HG03097 (cell line): ENCODE data around the gene CACNA1S.

ENCODE experiments used
- ATAC-seq: cut with Tn5 transposase; IDR thresholded peaks from one replicate; pipeline ENCODE4 v1.9.1; 2021; ENCODE audit not compliant: unreplicated experiment, low FRiP score

Gene CACNA1S

DNA sequence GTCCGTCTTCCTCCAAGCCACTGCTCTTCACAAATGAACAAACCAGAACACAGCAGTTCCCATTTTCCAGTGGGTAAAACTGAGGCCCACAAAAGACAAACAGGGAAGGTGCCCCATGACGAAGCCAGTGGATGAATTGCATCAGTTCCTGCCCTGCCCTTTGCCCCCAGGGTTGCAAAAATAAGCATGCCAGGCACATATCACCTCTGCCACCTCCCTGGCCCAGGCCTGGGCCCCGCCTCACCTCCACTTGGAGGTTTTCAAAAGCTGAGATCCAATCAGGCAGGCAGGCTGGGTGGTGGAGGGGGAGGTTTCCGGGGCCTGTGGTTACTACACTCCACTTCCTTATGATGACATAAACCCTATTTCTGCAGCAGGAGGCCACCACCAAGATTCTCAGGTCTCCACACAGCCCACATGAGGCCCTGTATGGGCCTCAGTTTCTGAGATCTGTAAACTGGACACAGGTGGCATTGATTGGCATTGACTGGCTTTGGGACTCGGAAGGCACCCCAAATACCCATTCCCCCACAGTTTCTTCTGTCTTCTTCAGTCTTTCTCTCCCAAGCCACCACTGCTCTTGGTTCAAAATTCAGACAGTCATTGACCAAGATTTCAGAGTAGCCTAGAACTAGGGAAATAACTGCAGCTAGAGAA lies 92.8 kb downstream of the CACNA1S start:
- peak; percentile 47 for ATAC-seq

DNA sequence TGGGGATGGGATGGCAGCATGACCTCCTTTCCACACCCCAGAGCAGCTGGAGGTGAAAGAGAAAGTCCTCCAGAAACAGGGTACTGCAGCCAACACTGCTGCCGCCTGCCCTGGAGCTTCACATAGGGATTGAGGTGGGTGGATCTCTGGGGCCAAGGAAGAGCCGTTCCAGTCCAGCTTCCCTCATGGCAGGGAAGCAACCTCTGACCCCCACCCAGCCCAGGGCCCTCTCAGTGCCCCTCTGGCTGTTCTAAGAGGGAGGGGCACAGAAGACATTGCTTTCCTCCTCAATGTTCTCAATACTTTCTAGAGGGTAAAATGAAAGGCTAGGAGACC lies 94.4 kb downstream of the CACNA1S start:
- no peak for ATAC-seq

DNA sequence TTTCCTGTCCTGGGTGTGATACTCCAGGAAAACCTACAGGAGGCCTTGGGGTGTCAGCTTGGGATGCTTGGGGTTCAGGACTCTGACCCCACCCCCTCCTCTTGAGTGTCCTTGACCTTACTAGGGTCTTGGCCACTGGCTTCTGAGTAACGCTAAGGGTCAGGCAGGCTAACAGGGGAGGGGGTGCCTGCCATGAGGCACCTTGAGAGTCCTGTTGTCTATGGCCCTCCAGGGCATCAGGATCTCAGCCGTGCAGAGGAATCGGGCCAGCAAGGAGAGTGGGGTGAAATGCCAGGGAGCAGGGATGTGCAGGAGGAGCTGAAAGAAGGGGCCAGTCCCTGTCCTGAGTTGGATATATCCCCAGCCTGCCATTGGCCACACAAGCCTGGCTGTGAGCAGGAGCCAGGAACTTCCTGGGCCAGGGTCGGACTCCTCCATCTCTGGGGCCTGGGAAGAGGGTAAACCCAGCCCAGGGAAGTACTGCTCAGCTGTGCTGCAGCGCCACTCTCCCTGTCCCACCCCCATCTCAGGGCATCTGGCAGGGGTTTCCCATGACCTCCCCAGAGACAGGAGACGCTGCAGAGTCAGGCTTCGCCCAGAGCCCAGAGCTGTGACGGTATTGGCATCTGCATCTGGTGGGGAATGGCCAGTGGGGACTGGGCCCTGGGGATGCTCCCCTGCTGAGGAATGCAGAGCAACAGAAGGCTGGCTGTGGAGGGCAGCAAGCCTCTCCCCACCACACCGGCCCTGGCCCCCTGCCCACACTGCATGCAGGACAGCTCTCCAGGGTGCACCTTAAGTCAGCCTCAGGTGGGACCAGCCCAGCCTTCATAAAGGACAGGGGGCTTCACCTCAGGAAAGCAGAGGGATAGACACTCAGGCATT lies 95.0 kb downstream of the CACNA1S start:
- ATAC-seq, result peak; percentile 30

DNA sequence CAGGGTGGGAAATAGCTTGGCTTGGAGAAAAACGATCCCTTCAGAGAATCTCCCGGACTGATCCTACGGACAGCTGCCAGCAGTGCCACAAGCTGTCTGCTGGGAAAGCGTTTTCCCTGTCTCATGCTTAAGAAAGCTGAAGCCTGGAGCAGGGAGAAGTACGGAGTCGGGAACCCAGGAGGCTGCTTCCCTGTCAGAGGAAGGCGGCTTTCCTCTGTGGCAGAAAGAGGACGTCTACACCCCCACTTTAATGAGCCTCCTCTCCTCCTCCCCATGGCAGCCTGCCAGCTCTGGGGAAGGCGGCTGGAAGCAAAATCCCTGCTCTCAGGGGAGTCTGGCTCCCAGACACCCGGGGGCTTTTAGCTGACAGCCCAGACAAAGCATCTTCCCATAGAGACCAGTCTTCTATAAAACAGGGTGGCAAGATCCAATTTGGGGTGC lies 96.0 kb downstream of the CACNA1S start:
- ATAC-seq, result no peak

DNA sequence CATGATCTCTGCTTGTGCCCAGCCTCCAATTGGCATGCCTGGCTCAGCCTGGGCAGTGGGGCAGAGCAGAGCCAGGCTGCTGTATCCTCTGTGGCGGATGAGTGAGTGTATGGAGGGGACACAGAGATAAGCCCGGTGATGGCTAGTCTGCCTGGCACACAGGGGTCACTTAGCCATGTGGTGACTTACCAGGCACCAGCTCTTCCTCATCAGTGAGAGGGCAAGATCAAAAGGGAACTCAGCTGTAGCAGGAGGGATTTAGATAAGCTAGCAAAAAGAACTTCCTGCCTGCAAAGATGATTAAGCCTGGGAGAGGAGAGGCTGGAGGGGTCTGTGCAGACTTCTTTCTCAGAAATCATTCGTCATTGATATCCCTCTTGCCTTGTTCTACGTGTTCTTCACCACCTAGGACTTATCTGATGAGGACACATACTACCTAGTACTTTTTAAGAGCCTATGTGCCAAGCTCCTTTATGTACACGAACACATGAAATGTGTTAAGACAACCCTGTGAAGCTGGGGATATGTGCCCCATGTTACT lies 96.6 kb downstream of the CACNA1S start:
- no peak for ATAC-seq

DNA sequence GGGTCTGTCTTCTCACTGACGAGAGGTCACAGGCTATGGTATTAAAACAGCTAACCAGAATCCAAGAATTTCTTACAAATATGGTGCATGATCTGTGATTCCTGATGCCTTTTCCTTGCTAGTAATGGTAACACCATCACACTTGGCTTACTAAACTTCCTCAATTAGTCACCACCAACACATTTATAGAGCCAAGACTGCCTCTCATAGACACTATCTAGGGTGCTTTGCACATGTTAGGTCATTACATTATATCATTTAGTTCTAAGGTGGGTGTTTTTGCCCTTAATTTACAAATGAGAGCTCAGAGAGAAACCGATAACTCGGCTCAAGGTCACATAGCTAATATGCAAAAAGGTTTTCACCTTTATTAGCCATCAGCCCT lies 97.4 kb downstream of the CACNA1S start:
- ATAC-seq, result no peak

DNA sequence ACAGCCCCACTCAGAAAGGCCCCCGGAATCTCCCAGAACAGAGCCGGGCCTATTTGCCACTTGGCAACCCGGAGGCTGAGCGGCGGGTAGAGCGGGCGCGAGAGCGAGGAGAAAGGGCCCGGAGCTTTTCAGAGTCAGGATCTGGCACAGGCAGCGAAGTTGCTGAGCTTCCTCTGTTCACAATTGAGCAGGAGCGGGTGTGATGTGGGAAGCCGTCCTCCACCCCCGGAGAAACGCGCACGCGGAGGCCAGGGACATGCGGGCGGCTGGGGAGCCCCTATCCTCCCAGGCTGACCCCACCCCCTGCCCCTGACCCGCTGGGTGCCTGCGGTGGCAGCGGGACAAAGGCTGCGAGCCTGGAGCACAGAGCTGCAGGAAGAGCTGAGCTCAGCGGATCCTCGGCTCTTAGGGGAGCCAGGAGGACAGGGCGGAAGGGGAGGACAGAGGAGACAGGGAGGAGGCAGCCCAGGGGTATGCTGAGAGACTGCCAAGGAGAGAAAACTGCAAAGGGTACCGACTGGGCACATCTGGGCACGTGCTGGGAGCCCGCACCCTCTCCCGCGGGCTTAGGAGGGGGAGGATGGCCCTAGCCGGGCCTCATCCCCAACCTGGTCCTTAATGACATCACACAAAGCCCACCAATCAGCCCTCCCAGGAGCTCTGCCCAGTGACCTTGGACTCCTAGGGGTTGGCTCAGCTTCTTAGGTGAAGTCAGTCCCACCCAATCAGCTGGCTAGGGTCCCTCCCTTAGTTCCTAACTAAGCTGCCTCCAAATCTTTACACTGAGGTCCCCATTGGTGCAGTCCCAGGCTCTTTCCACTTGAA lies 98.0 kb downstream of the CACNA1S start:
- ATAC-seq, result no peak

DNA sequence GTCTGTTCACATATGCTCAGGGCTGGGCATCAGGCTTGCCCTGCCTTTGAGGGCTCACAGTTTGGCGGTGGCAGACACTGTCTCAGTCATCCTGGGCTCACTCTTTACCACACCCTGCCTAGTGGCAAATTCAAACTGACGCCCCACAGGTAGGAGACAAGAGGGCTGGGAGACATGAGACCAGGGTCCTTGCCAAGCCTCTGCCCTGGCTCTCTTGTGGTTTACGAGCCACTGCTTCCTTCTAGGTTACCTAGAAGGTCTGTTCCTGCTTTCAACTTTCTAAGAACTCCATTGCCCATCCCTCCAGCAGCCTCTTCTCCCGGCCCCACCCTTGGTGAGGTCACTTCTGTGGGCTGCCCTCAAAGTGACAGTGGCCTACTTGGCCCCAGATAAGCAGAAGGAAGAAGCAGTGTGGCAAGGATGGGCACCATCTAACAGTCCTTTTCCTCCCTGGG lies 99.2 kb downstream of the CACNA1S start:
- no peak for ATAC-seq

DNA sequence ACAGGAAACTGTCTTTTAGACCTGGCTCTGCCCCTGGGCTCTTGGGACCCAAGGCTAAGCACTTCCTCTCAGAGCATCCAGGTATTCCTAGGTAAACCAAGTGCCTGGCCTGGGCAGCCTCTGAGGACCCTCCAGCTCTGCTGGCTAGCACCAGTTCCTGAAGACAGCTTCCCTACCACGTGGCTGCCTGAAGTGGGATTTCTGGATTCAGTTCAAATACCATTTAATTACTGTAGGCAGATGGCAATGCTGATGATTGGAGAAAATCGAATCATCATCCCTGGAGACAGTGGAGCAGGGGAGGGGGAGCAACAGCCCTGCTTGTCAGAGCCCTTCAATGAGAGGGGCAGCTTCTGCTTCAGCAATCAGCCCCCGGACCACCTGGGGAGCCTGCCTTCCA lies 100.6 kb downstream of the CACNA1S start:
- no peak for ATAC-seq

DNA sequence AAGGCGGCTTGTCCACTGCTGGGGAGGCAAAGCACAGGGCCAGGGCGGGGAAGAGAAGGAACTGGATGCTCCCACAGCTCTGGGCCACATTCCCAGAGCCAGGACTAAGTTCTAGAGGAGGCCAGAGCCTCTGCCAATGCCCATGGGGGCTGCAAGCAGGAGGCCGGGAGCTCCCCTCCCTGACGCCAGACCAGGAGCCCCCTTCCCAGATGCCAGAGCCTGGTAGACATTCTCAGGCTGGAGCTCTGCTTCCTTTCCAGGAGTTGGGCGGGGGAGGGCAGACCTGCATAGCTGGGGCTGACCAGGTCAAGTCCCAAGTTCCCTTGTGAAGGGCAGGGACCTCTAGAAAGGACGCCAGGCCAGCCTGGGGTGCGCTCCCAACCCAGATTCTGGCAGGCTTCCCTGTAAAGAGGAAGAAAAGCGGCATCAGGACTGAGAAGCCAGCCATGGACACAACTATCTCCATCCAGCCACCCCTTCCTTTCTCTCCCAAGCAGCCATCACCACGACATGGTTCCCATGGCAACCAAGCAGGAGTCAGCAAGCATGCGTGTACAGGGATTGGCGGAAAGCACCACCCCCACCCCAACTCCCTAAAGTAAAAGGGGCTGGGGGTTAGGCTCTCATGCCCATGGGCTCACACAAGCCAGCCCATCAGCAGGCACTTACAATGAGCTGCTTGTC lies 102.1 kb downstream of the CACNA1S start:
- ATAC-seq, result no peak

DNA sequence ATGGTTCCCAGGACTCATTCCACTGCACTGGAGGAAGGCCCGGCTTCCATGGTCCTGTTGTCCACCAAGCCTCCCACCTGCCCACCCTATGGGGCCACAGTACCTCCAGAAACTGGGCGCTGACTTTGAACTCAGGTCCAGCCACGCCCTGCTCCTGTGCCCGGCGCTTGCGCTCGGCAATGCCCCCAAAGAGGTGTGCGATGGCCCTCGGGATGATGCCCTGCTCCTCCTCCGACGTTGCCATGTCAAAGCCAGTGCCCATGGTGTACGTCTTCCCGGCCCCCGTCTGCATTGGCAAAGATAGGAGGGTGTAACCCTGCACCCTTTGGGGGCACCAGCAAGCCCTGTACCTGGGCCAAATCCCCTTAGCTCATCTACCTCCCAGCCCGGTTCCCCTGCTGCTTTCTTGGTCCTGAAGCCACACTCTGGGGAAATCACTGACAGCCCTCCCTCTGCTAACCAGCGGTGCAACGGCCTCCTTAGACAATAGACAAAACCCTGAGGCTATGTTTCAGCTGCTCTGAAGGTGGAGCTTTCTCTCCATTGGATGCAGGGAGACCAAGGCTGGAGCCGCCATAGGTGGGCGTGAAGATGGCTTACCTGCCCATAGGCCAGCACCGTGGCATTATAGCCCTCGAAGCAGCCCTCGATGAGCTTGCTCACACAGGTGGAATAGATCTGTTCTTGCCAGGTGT lies 103.4 kb downstream of the CACNA1S start:
- ATAC-seq, result no peak

DNA sequence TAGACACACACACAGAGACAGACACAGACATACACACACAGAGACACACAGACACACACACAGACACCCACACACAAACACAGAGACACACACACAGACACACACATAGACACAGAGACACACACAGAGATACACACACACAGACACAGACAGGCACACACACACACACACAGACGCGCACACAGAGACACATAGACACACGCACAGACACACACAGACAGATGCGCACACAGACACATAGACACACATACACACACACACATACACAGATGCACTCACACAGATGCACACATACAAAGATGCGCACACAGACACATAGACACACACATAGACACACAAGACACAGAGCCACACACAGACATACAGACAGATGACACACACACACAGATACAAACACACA lies 104.7 kb downstream of the CACNA1S start:
- ATAC-seq, result no peak

DNA sequence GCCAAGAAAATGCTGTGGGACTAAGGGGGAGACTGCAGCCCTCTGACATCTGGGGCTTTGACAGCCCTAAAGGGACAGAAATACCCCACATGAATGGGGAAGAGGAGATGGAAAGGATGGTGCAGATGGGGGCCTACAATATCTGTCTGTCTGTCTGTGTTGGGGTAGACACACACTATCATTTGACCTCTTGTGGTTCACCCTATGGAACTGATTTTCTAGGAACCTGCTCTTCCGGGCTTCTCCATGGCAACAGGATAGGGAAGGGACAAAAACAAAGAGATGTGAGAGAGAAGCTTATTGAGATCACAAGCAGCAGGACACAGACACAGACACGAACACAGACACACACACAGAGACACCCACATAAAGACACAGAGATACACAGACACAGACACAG lies 105.8 kb downstream of the CACNA1S start:
- ATAC-seq, result no peak

DNA sequence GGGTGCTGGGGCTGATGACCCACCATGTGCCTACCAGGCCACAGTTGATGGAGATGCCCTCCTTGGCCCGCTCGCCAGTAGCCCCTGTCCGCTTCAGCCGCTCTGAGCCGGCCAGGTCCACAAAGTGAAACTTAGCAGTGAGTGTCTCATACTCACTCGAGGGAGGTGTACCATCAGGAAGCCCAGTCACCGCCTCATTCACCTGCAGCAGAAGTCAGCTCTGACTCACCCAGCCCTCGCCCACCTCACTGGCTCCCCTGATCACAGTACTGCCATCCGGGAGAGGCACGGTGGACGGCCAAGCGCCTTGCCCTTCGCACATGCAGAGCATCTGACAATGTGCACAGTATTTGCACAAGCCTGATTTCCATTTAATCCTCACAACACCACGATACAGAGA lies 107.5 kb downstream of the CACNA1S start:
- ATAC-seq, result no peak

DNA sequence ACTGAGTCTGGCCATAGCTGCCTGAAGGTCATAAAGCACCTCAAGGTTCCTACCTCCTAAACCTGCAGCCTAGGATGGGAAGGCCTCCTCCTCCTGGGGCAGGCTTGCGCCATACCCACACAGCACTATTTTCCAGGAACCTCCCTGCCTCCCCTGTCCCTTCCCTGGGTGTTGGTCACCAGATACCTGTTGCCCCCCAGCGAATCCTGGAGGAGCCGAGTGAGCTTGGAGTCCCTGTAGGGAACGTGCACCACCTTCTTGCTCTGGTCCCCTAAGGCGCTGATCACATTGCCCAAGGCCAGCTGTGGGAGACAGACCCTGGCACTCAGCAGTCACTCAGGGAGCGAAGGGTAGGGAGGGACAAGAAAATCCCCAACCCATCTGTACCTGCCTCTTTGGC lies 108.1 kb downstream of the CACNA1S start:
- ATAC-seq, result no peak

DNA sequence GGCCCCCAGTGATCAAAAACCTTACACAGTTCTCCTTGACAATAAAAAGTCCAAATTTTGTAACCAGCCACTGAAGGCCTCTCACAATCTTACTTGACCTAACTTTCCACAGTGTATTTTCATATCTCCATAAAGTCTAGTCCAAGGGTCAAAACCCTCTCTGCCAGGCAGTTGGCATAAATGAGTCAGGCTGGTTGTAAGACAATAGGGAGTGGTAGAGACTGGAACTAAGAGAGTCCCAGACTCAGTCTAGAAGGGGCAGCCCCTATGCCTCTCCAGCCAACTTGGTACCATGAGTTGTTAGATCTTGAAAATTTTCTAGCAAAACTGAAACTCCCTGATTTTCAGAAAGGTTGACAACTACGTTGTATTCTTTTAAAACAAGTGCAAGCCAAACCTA lies 109.7 kb downstream of the CACNA1S start:
- no peak for ATAC-seq

DNA sequence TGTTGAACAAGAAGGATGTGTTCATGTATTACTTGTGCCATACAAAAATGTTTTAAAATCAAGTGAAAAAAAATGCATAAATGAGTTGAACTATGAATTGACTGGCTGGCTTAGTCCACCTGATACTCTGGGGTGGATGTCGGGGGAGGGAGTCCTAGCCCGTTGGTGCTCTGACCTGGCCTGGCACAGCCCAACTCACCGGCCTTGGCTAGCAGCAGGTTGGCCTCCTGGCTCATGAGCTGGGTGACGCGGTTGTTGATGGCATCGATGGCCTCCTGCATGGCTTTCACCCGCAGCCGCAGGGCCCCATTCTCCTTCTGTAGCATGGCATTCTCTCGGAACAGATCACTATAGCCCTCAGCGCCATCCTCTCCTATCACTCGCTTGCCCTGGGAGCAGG lies 110.3 kb downstream of the CACNA1S start:
- ATAC-seq, result no peak

DNA sequence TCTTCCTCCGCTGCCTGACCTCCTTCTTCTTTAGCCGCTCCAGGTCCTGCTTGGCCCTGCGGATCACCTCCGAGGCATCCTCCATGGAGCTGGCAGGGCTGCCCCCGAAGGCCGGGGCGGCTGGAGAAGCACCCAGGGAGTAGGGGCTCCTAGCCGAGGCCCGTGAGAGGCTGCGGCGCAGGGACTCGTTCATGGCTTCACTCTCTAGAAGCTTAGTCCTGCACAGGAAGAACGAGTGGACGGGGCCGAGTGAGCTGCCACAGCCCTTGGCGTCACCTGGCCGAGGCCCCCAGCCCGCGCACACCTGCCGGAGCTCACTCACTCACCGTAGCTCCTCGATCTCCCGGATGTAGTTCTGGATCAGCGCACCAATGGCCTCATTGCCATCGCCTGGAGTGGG lies 111.8 kb downstream of the CACNA1S start:
- ATAC-seq, result no peak

DNA sequence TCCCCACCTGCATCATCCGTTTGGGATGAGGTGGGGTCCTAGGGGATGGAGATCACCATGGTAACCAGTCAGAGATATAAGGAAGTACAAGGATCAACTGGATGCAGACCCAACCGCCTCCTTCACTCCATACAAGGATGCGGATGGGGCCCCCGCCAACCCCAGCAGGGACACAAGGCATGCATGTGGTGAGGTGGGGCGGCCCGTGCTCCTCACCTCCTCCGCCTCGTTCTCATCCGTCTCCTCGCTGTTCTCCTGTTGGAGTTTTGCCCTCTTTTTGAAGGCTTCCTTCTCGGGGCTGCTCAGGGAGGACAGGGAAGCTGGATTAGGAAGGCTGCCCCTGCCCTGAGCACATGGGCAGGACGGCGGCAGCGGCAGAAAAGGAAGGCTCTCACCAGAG lies 112.6 kb downstream of the CACNA1S start:
- no peak for ATAC-seq

DNA sequence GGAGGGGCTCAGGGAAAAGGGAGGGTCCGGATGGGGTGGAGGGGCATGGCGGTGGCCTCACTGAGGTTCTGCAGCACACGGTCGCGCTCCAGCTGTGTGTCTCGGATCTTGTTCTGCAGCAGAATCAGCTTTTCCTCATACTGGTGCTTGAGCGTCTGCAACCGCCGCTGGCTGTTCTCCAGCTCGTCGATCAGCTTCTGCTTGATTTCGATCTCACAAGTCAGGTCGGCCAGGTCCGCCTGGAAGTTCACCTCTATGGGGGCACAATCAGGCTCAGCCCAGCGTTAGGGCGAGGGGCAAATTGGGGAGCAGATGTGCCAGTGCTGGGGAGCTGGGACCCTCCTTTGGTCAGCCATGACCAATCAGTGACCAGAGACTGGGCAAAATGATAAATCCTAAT lies 113.9 kb downstream of the CACNA1S start:
- ATAC-seq, result no peak
